WTC11 (cell line): ENCODE results near the gene LMAN2. TPM values are rescaled to one million over a fixed set of nuclear protein-coding genes. Genes with fewer than 3 reads are reported as not detected.

Experiments
- AFF4 ChIP-seq: sonication (generic); formaldehyde crosslinking; IDR thresholded peaks from 2 replicates; pipeline ENCODE4 v1.8.1; 2023; ENCODE audit warnings: mild to moderate bottlenecking, missing genetic modification reagents, borderline replicate concordance
- CREB1 ChIP-seq: sonication (generic); formaldehyde crosslinking; IDR thresholded peaks from 2 replicates; pipeline ENCODE4 v1.8.0; 2023; ENCODE audit warnings: mild to moderate bottlenecking, missing genetic modification reagents
- ERG ChIP-seq: fragments of 250-450 bp; sonication (Bioruptor Pico); IDR thresholded peaks from 2 replicates; pipeline ENCODE4 v1.8.0; 2021; ENCODE audit warnings: mild to moderate bottlenecking
- IRF1 ChIP-seq: sonication (generic); formaldehyde crosslinking; IDR thresholded peaks from 2 replicates; pipeline ENCODE4 v1.8.0; 2023; ENCODE audit warnings: missing genetic modification reagents
- JAZF1 ChIP-seq: fragments of 250-450 bp; sonication (Bioruptor Pico); IDR thresholded peaks from 2 replicates; pipeline ENCODE4 v1.9.0; 2021; ENCODE audit warnings: moderate library complexity, mild to moderate bottlenecking, inconsistent platforms
- NFYB ChIP-seq: sonication (generic); formaldehyde crosslinking; conservative IDR thresholded peaks from 2 replicates; pipeline ENCODE4 v1.8.0; 2022; ENCODE audit warnings: low read depth, missing genetic modification reagents
- TP53 ChIP-seq: sonication (generic); formaldehyde crosslinking; IDR thresholded peaks from 2 replicates; pipeline ENCODE4 v1.8.1; 2023; ENCODE audit warnings: mild to moderate bottlenecking, missing genetic modification reagents
- ZNF219 ChIP-seq: sonication (generic); formaldehyde crosslinking; IDR thresholded peaks from 2 replicates; pipeline ENCODE4 v1.8.0; 2023; ENCODE audit warnings: missing genetic modification reagents, mild to moderate bottlenecking, borderline replicate concordance
- ZNF232 ChIP-seq: sonication (generic); formaldehyde crosslinking; IDR thresholded peaks from 2 replicates; pipeline ENCODE4 v1.8.0; 2022; ENCODE audit warnings: mild to moderate bottlenecking, missing genetic modification reagents
- ZNF263 ChIP-seq: sonication (generic); formaldehyde crosslinking; IDR thresholded peaks from 2 replicates; pipeline ENCODE4 v1.8.1; 2022; ENCODE audit warnings: low read depth, mild to moderate bottlenecking, moderate library complexity, missing genetic modification reagents
- ZSCAN18 ChIP-seq: fragments of 250-450 bp; sonication (Bioruptor Pico); IDR thresholded peaks from 2 replicates; pipeline ENCODE4 v2.1.2; 2022; ENCODE audit warnings: mild to moderate bottlenecking, moderate library complexity
- total RNA-seq: library from RNA; stranded (reverse); gene quantifications from 3 replicates; pipeline ENCODE4 v1.2.3, GENCODE V29; 2021
- TF ChIP-seq, protein P1 (sequence below): sonication (generic); formaldehyde crosslinking; IDR thresholded peaks from 2 replicates; pipeline ENCODE4 v1.8.0; 2023; ENCODE audit warnings: missing genetic modification reagents, mild to moderate bottlenecking, borderline replicate concordance
- TF ChIP-seq, protein P2 (sequence below): sonication (generic); formaldehyde crosslinking; conservative IDR thresholded peaks from 2 replicates; pipeline ENCODE4 v1.8.1; 2023; ENCODE audit warnings: mild to moderate bottlenecking, low read depth, missing genetic modification reagents, moderate library complexity
- TF ChIP-seq, protein P3 (sequence below): sonication (generic); formaldehyde crosslinking; IDR thresholded peaks from 2 replicates; pipeline ENCODE4 v1.8.1; 2023; ENCODE audit warnings: mild to moderate bottlenecking, moderate library complexity, missing genetic modification reagents
- TF ChIP-seq, protein P4 (sequence below): fragments of 250-450 bp; sonication (Bioruptor Pico); IDR thresholded peaks from 2 replicates; pipeline ENCODE4 v1.9.0; 2021; ENCODE audit warnings: mild to moderate bottlenecking
- TF ChIP-seq, protein P5 (sequence below): sonication (generic); formaldehyde crosslinking; IDR thresholded peaks from 2 replicates; pipeline ENCODE4 v1.8.0; 2022; ENCODE audit warnings: mild to moderate bottlenecking, missing genetic modification reagents

The LMAN2 gene
- total RNA-seq, 1 experiment from 2014 or later = 162 TPM

- TF ChIP-seq, protein P1, sequence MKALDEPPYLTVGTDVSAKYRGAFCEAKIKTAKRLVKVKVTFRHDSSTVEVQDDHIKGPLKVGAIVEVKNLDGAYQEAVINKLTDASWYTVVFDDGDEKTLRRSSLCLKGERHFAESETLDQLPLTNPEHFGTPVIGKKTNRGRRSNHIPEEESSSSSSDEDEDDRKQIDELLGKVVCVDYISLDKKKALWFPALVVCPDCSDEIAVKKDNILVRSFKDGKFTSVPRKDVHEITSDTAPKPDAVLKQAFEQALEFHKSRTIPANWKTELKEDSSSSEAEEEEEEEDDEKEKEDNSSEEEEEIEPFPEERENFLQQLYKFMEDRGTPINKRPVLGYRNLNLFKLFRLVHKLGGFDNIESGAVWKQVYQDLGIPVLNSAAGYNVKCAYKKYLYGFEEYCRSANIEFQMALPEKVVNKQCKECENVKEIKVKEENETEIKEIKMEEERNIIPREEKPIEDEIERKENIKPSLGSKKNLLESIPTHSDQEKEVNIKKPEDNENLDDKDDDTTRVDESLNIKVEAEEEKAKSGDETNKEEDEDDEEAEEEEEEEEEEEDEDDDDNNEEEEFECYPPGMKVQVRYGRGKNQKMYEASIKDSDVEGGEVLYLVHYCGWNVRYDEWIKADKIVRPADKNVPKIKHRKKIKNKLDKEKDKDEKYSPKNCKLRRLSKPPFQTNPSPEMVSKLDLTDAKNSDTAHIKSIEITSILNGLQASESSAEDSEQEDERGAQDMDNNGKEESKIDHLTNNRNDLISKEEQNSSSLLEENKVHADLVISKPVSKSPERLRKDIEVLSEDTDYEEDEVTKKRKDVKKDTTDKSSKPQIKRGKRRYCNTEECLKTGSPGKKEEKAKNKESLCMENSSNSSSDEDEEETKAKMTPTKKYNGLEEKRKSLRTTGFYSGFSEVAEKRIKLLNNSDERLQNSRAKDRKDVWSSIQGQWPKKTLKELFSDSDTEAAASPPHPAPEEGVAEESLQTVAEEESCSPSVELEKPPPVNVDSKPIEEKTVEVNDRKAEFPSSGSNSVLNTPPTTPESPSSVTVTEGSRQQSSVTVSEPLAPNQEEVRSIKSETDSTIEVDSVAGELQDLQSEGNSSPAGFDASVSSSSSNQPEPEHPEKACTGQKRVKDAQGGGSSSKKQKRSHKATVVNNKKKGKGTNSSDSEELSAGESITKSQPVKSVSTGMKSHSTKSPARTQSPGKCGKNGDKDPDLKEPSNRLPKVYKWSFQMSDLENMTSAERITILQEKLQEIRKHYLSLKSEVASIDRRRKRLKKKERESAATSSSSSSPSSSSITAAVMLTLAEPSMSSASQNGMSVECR (CRISPR knock-in tag) = peak; percentile 79; the same call in 1 of the 2 replicates
- TF ChIP-seq ZNF263 (CRISPR knock-in tag) (peak; percentile 68; the same call in 1 of the 2 replicates), ZNF232 (0 out of 2 replicates have a peak, but pooled peaks have one; percentile 58), ERG (no peak), ZNF219 (CRISPR knock-in tag) (0 out of 2 replicates have a peak, but pooled peaks have one; percentile 79), ZSCAN18 (CRISPR knock-in tag) (no peak), AFF4 (CRISPR knock-in tag) (no peak), CREB1 (CRISPR knock-in tag) (peak; percentile 85; the same call in 1 of the 2 replicates), NFYB (CRISPR knock-in tag) (peak; percentile 45; the same call in 1 of the 2 replicates), TP53 (CRISPR knock-in tag) (peak; percentile 89), IRF1 (CRISPR knock-in tag) (peak; percentile 95), JAZF1 (CRISPR knock-in tag) (no peak)
- TF ChIP-seq, protein P2, sequence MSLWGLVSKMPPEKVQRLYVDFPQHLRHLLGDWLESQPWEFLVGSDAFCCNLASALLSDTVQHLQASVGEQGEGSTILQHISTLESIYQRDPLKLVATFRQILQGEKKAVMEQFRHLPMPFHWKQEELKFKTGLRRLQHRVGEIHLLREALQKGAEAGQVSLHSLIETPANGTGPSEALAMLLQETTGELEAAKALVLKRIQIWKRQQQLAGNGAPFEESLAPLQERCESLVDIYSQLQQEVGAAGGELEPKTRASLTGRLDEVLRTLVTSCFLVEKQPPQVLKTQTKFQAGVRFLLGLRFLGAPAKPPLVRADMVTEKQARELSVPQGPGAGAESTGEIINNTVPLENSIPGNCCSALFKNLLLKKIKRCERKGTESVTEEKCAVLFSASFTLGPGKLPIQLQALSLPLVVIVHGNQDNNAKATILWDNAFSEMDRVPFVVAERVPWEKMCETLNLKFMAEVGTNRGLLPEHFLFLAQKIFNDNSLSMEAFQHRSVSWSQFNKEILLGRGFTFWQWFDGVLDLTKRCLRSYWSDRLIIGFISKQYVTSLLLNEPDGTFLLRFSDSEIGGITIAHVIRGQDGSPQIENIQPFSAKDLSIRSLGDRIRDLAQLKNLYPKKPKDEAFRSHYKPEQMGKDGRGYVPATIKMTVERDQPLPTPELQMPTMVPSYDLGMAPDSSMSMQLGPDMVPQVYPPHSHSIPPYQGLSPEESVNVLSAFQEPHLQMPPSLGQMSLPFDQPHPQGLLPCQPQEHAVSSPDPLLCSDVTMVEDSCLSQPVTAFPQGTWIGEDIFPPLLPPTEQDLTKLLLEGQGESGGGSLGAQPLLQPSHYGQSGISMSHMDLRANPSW (CRISPR knock-in tag) = no peak
- TF ChIP-seq, protein P3, sequence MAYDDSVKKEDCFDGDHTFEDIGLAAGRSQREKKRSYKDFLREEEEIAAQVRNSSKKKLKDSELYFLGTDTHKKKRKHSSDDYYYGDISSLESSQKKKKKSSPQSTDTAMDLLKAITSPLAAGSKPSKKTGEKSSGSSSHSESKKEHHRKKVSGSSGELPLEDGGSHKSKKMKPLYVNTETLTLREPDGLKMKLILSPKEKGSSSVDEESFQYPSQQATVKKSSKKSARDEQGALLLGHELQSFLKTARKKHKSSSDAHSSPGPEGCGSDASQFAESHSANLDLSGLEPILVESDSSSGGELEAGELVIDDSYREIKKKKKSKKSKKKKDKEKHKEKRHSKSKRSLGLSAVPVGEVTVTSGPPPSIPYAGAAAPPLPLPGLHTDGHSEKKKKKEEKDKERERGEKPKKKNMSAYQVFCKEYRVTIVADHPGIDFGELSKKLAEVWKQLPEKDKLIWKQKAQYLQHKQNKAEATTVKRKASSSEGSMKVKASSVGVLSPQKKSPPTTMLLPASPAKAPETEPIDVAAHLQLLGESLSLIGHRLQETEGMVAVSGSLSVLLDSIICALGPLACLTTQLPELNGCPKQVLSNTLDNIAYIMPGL (CRISPR knock-in tag) = peak; percentile 85
- TF ChIP-seq, protein P4, sequence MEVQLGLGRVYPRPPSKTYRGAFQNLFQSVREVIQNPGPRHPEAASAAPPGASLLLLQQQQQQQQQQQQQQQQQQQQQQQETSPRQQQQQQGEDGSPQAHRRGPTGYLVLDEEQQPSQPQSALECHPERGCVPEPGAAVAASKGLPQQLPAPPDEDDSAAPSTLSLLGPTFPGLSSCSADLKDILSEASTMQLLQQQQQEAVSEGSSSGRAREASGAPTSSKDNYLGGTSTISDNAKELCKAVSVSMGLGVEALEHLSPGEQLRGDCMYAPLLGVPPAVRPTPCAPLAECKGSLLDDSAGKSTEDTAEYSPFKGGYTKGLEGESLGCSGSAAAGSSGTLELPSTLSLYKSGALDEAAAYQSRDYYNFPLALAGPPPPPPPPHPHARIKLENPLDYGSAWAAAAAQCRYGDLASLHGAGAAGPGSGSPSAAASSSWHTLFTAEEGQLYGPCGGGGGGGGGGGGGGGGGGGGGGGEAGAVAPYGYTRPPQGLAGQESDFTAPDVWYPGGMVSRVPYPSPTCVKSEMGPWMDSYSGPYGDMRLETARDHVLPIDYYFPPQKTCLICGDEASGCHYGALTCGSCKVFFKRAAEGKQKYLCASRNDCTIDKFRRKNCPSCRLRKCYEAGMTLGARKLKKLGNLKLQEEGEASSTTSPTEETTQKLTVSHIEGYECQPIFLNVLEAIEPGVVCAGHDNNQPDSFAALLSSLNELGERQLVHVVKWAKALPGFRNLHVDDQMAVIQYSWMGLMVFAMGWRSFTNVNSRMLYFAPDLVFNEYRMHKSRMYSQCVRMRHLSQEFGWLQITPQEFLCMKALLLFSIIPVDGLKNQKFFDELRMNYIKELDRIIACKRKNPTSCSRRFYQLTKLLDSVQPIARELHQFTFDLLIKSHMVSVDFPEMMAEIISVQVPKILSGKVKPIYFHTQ (CRISPR knock-in tag) = no peak
- TF ChIP-seq, protein P5, sequence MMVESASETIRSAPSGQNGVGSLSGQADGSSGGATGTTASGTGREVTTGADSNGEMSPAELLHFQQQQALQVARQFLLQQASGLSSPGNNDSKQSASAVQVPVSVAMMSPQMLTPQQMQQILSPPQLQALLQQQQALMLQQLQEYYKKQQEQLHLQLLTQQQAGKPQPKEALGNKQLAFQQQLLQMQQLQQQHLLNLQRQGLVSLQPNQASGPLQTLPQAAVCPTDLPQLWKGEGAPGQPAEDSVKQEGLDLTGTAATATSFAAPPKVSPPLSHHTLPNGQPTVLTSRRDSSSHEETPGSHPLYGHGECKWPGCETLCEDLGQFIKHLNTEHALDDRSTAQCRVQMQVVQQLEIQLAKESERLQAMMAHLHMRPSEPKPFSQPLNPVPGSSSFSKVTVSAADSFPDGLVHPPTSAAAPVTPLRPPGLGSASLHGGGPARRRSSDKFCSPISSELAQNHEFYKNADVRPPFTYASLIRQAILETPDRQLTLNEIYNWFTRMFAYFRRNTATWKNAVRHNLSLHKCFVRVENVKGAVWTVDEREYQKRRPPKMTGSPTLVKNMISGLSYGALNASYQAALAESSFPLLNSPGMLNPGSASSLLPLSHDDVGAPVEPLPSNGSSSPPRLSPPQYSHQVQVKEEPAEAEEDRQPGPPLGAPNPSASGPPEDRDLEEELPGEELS = peak; percentile 94
Measured at GRCh38 chr5:177367323-177367848, 15.9 kb upstream of the LMAN2 start (continued).
